ENCODE measurements around the gene ZBTB8B.

DNA sequence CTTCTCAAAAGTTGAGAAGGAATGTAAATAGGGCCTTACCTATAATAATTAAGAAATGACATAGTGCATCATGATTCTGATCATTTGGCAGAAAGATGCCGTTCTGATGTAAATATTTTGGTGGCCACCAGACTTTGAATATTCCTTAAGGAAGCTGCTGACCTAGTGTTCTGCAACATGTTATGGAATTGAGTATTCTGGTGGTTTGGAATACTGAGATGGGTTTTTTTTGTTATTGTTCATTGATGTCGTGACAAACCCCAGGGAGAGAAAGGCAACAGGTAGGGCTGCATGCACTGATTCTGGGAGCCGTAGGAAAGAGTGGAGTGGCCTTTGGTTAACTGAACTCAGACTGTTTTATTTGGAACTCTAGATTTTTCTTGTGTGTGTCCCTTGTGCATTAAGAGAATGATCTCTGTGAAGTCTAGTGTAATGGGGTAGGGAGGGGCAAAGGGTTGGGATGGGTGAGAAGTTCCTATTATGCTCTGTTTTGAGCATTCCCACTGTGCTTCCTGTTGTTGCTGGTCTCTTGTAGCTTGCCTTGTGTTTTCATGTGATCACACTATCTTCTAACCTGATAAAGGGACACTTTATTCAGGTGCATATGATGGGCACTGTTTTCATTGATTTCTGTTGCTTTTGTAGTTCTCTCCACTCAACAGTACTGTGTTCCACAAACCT lies 25.0 kb downstream of the ZBTB8B start:
- TF ChIP-seq, protein P1, sequence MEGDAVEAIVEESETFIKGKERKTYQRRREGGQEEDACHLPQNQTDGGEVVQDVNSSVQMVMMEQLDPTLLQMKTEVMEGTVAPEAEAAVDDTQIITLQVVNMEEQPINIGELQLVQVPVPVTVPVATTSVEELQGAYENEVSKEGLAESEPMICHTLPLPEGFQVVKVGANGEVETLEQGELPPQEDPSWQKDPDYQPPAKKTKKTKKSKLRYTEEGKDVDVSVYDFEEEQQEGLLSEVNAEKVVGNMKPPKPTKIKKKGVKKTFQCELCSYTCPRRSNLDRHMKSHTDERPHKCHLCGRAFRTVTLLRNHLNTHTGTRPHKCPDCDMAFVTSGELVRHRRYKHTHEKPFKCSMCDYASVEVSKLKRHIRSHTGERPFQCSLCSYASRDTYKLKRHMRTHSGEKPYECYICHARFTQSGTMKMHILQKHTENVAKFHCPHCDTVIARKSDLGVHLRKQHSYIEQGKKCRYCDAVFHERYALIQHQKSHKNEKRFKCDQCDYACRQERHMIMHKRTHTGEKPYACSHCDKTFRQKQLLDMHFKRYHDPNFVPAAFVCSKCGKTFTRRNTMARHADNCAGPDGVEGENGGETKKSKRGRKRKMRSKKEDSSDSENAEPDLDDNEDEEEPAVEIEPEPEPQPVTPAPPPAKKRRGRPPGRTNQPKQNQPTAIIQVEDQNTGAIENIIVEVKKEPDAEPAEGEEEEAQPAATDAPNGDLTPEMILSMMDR (IDR thresholded peaks at IDR 0.05; ENCODE audit: poor library complexity, severe bottlenecking): no peak
- TF ChIP-seq EZH2 (IDR thresholded peaks at IDR 0.05; ENCODE audit: borderline replicate concordance, insufficient read depth, low read length, poor library complexity, severe bottlenecking): no peak

Data from neural cell (in vitro differentiated cells).